GM18517 (cell line): ENCODE measurements around the gene DOCK1.
"Not testable (repeated sequence)": the region's sequence is repeated elsewhere in the genome, so short reads cannot be mapped to it uniquely, and the experiment has no call there.

Experiments used
- ATAC-seq: cut with Tn5 transposase; IDR thresholded peaks from one replicate; pipeline ENCODE4 v1.9.1; 2021; ENCODE audit warnings: mild to moderate bottlenecking, moderate library complexity; ENCODE audit not compliant: unreplicated experiment

The DOCK1 gene

GRCh38 chr10:126902157-126902556, 3.1 kb upstream of the DOCK1 start:
- no peak for ATAC-seq

GRCh38 chr10:126903656-126904360, 1.4 kb upstream of the DOCK1 start:
- no peak for ATAC-seq

GRCh38 chr10:126904516-126904817, 761 bp upstream of the DOCK1 start:
- no peak for ATAC-seq

- no peak for ATAC-seq
Measured at GRCh38 chr10:126905776-126906703, 812 bp downstream of the DOCK1 start.

GRCh38 chr10:126906704-126907422, 1.6 kb downstream of the DOCK1 start:
- ATAC-seq = no peak

- ATAC-seq = no peak
Measured at GRCh38 chr10:126907423-126907970, 2.3 kb downstream of the DOCK1 start.

GRCh38 chr10:126908225-126908624, 3.0 kb downstream of the DOCK1 start:
- ATAC-seq = no peak

- ATAC-seq = no peak
Measured at GRCh38 chr10:126908729-126909128, 3.5 kb downstream of the DOCK1 start.

GRCh38 chr10:126909147-126909546, 3.9 kb downstream of the DOCK1 start:
- ATAC-seq = no peak

- no peak for ATAC-seq
Measured at GRCh38 chr10:126910196-126910595, 5.0 kb downstream of the DOCK1 start.

- no peak for ATAC-seq
Measured at GRCh38 chr10:126910798-126911197, 5.6 kb downstream of the DOCK1 start.

GRCh38 chr10:126911301-126911700, 6.1 kb downstream of the DOCK1 start:
- ATAC-seq = no peak

GRCh38 chr10:126913316-126913715, 8.1 kb downstream of the DOCK1 start:
- no peak for ATAC-seq

GRCh38 chr10:126914561-126914960, 9.3 kb downstream of the DOCK1 start:
- ATAC-seq = no peak

GRCh38 chr10:126916952-126917351, 11.7 kb downstream of the DOCK1 start:
- ATAC-seq = not testable (repeated sequence)

- ATAC-seq = no peak
Measured at GRCh38 chr10:126917375-126917774, 12.1 kb downstream of the DOCK1 start.

GRCh38 chr10:126917975-126918908, 13.0 kb downstream of the DOCK1 start:
- ATAC-seq = no peak

GRCh38 chr10:126919426-126919825, 14.2 kb downstream of the DOCK1 start:
- no peak for ATAC-seq

- ATAC-seq = no peak
Measured at GRCh38 chr10:126921162-126921561, 15.9 kb downstream of the DOCK1 start.

GRCh38 chr10:126921974-126922525, 16.8 kb downstream of the DOCK1 start:
- no peak for ATAC-seq
